HG03095 (cell line): ENCODE measurements around the gene KCNE1.
"Not testable (repeated sequence)": the region's sequence is repeated elsewhere in the genome, so short reads cannot be mapped to it uniquely, and the experiment has no call there.

Source experiments
- ATAC-seq: cut with Tn5 transposase; IDR thresholded peaks from one replicate; pipeline ENCODE4 v1.9.1; 2021; ENCODE audit warnings: moderate library complexity; ENCODE audit not compliant: unreplicated experiment

Gene KCNE1

DNA sequence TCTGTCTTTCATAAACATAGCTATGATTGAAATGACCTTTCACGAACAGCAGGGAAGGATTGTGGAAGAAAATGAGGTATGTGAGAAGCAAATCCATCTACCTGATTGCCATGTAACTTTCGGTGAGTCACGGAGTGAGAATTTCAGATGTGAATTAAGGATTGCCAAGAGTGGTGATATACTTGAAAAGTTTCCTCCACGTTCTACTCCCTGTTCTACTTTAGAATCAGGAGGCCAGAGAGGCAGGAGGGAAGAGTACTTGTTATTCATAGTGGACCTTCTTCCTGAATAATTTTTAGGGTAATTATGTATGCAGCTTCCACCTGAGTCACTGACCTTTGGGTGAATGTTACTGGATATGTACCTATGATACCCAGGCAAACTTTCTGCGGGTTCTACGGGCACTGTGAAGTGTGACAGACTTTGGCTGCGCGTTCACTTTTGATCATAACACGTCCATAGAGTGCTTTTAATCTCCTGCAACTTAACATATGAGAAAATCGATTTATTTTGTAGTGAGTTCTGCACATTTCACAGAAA lies 2.6 kb upstream of the KCNE1 start:
- ATAC-seq: no peak

DNA sequence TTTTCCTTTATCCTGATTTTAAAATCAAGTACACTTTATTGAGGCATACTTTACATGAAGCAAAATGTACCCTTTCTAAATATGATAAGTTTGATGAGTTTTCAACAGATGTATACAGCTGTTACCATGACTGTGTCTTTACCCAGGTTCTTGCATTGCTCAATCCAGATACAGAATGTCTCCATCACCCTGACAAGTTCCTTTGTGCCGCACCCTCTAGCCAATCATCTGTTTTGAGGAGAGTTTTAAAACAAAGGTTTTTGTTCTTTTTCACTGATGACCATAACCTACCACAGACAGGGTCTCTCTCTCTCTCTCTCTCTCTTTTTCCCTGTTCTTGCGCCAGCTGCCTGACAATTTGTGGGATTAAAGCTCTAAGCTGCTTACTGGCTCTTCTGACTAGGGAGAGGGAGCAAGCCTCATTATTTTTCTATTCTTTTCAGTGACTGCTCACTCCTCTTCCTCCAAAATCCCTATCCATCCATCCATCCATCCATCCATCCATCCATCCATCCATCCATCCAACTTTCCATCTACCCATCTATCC lies 1.2 kb upstream of the KCNE1 start:
- no peak for ATAC-seq

DNA sequence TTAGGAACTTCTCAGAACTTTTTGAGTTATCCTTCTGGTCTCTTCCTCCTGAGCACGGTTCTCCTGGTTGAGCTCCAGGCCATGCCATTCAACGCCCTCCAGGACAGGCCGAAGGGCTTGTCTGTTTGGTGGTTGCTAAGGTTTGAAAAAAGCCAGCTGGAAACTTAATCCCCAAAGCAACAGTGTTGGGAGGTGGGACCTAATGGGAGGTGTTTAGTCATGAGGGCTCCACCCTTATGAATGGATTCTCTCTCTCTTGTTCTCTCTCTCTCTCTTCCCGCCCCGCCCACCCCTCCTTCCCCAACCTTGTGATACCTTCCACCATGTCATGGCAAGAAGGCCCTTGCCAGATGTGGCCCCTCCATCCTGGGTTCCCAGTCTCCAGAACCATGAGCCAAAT lies 829 bp downstream of the KCNE1 start:
- no peak for ATAC-seq

DNA sequence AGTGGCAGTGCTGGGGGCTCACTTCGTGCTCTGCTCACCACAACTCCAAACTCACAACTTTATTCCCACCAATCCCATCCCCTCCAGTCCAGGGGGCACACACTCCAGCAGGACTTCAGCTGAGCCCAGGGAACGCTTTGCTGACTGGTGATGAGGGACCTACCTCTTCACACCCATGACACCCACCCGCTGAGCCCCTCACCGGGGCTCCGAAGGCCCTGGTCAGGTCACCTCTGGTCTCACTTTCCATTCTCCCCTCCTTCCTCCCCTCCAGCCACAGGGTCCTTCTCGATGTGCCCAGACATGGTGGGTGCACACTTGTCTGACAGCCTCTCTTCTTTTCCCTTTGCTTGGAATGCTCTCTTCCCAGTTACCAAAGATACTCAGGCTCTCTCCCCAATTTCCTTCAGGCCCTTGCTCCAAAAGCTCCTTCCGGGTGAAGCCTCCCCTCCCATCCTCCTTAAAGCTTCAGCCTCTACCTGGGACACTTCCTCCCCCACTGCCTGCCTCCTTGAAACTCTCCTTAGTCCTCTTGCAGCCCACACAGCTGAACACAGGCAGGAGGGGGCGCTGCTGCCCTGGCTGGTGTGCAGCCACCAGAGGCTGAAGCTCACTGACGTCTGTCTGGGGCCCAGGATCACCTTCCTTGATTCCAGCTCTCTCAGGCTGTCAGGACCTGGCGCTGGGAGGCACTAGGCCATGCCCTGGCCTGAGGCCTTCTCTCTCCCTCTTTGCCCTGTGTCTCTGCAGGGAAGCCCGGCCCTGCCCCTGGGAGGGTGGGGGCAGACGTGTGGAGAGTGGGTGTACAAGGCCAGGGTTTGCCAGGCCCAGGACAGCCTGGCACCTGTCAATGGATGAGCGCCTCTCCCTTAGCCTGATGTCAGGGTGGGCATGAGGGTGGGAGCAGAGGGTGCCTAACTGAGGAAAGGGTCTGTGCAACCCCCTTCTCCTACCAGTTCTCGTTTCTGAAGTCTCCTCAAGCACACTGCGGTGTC lies 1.6 kb downstream of the KCNE1 start:
- peak; percentile 58 for ATAC-seq

DNA sequence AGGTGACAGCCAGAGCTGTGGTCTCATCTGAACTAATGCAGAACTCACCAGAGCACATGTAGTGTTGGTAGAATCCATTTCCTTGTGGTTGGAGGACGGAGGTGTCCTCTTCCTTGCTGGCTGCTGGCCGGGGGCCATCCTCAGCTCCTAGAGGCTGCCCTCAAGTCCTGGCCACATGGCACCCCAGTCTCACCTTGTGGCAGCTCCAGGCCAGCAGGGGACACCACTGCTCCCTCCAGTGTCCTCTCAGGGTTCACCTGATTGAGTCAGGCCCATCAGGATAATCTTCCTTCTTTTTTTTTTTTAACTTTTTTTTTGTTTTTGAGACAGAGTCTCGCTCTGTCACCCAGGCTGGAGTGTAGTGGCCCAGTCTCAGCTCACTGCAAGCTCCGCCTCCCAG lies 2.9 kb downstream of the KCNE1 start:
- no peak for ATAC-seq

DNA sequence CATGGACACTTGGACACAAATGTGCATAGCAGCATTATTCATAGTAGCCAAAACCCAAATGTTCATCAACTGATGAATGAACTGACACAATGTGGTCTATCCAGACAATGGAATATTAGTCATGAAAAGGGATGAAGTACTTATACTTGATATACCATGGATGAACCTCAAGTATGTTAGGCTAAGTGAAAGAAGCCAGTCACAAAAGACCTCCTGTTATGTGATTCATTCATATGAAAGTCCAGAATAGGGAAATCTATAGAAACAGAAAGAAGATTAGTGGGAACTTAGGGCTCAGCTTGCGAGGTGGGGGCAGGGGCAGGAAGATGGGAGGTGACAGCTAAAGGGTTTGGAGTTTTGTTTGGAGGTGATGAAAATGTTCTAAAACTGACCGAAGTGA lies 7.4 kb downstream of the KCNE1 start:
- ATAC-seq: no peak

DNA sequence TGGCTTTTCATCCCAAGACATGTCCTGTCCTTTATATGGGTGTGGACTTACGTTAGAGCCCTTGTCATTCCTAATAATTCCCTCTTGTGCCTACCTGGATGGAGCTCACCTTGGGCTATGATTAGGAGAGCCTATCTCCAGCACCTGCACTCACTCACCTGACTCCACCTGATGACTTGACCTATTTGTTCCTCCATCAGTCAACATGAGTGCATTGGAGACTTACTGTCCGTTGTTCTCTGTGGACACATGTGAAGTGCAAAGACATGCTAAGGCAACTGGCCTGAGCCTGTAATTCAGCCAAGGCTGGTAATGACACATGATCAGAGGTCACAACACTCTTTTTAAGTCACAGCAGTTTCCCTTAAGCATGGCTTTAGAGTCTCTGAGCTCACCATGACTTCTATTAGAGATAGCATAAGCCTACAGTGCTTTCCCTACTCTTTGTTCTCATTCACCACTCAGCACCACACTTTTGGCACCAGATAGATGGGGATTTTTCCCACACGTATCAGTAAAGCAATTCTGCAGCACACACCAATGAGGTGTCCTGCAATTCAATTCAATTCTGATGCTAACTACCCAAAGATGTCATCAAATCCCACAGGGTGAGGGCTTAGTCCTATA lies 9.4 kb downstream of the KCNE1 start:
- ATAC-seq: no peak

DNA sequence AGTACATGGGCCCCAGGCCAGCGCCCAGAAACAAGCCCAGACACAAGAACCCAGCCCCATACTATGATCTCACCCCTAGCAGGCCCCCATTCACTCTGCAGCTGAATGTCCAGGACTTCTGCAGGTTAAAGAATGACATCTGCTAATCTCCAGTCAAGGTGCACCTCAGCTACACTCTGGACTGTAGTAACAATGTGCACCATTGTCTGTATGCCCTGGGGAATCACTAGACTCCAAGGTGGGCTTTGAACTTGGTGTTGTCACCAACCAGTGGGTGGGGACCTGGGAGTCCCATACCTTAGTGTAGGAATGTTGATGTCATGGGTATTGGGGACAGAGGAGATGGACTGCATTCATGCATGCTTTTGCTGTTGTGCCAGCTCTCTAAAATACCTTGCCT lies 10.3 kb downstream of the KCNE1 start:
- no peak for ATAC-seq

DNA sequence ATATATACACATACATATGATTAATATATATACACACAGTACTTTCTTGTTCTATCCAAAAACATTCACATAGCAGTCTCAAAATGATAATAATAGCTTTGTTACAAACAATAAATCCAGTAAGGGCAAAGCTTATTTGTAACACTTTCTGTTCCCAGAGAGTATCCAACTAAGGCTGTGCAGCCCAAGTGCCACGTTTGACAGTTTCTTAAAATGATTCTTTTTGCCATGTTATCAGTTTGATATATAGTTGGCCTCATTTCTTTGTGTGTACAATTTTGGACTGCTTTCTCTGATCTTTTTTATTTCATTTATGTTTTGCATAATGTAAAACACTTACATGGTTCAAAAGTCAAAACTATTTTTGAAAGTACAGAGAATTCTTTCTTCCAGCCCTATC lies 11.8 kb downstream of the KCNE1 start:
- no peak for ATAC-seq

DNA sequence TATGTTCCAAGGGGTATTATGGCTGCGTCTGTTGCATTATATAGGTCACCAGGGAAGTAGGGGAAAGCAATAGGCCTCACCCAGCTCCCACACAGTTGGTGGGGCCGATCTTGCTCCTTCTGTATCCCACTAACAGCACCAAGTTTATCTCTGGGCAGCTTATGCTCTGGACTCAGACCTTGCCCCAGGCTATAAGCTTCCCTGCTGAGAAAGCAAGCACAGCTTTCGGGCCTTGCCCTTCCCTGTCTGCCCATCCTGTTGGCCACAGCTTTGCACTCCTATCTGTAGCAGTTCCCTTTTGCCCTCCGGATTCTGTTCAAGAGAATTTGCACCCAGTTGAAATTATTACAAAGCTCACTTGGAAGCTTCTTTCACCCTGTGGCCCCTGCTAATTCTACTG lies 12.9 kb downstream of the KCNE1 start:
- no peak for ATAC-seq

DNA sequence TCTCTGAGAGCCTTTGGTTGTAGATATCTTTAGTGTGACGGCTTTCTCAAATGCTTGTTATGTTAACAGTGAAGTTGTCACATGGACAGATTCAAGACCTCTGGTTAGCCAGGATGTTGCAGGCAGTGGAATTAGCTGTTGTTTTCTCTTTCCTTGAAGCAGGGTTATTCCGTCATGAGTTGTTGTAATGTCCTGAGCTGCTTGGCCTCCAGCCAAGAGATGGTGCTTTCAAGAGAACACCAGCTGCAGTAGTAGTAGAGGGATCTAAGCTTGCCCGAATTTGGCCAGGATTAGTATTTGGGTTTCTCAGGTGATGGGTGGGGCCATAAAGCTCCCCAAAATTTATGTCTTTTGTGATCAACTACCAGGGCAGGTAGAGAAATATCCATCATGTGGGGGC lies 13.4 kb downstream of the KCNE1 start:
- ATAC-seq: no peak

DNA sequence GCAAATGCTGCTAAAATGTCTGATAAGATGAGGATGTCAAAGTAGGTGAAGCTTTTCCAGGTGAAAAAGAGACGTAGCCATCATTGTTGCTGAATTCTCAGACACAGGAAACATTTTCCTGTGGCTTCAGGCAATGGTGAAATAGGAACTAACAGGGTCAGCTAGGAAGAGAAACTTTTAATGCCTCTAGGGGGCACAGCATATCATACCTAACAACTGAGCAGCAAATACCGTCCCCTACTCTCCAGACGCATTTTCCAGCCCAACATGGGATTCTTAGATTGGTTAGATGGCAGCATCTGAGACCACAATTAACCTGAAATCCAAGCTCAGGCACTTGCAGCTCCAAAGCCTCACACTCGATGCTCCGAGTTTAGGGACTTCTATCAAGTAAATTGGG lies 28.2 kb downstream of the KCNE1 start:
- not testable (repeated sequence) for ATAC-seq

DNA sequence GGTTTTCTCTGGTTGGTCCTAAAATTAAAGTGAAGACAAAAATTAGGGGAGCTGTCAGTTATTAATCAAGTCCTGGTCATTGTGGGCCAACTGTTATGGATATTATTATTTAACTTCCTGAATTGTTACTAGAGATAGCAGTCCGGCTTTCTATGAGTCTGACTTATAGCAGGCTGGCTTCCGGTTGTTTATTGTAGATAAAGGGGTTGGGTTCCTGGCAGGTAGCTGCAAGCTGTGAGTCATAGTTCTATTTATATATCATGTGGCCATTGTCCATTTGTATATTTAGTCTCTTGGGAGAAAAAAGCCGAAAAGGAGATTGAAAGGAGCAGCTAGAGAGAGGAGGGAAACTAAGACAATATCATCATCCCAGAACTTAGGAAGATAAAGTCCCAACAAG lies 28.6 kb downstream of the KCNE1 start:
- ATAC-seq: not testable (repeated sequence)

DNA sequence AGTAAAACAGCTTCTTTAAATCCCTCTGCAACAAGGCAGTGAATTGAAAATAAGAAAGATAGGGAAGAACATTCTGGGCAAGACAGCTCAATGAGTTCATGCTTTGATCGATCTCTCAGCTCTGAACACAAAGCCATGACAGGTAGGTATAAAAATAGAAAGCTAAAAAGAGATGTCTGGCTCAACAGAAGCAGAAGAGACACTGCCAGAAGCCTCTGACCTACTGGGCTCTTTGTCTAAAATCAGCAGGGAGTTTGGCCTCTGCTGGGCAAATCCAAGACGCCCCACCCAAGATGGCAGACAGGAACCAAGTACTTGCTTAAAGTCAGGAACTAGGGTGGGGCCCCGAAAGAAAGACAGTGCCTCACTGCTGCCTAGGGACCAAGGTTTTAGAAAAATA lies 44.7 kb downstream of the KCNE1 start:
- not testable (repeated sequence) for ATAC-seq

DNA sequence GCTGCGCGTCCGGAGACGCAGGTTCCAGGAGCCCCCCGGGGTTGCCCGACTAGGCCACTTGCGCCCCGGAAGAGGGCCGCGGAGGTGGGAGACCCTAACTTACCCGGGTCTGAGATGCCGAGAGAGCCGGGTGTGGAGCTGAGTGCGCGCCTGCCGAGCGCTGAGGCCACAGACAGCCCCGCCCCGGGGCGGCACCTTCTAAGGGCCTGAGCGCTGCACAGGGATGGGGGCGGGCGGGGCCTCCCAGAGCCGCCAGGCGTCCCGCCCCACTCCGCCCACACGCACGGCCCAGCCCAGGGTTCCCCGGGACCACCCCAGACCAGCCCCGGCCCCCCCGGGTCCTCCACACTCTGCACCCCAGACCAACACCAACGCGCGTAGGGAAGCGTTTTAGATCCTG lies 52.6 kb downstream of the KCNE1 start:
- ATAC-seq: not testable (repeated sequence)

DNA sequence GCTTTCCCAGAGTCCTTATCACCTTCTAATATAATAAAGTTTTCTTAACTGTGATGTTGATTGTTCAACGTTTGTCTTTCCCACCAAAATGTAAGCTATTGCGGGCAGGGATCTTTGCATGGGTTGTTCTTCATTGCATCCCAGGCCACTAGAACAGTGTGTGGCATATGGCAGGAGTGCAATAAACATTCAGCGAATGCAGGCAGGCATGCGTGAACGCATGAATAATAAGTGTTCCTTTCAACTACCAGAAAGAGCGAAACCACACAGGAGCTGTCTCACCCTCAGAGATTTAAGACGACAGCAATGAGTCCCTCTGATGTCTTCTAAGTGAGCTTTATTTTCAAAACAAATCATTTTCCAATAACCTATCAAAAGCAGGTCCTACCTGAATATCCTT lies 53.7 kb downstream of the KCNE1 start:
- ATAC-seq: not testable (repeated sequence)

DNA sequence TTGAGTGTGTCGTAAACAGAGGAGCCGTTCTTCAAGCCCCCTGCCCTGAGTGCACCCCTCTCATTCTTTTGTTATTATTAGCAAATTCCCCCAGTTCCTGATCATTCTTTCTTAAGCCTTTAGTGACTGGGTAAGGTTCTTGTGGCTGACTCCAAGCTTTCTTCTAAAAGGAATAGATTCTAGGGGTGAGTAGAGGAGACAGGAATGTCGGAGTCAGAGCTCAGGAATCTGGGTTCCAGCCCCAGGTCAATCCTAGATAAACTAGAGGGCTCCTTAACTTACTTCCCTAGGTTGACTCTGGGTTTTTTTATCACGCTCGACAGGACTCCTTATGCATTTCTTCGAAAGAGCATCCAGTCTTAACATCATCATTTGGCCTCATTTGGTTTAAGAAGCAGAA lies 55.8 kb downstream of the KCNE1 start:
- not testable (repeated sequence) for ATAC-seq

DNA sequence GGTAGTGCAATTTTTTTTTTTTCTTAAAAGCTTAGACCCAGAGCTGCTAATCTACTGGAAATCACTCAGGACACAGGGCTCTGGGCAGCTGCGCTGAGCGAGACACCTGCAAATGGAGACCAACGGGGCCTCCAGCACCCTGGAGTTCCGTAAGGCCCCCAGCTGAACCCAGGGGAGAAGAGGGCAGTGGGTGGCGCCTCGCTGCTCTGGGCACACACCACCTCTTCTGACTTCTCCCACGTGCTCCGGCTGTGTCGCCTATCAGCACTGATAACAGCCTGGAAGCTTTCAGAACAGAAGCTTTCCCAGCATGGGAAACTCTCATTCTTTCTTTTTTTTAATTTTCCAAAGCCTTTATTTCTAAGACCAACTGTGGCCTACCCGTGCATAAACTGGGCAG lies 56.4 kb downstream of the KCNE1 start:
- not testable (repeated sequence) for ATAC-seq

DNA sequence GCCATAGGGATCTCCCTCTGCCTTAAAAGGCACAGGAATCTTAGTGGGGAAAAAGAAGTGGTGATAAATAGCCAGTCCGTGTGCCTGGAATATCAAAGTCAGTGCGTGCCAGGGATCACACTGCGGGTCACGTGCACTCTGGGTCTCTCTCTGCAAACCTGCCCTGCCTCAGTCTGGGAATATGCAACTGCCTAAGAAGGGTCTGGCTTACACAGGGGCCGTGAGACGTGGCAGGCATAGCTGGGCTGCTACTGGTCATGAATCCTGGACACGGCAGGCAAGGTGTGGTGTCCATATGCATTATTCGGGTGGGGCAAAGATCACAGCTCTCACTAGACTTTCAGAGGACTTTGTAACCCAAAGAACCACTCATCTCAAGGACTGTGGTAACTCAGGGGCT lies 65.0 kb downstream of the KCNE1 start:
- not testable (repeated sequence) for ATAC-seq

DNA sequence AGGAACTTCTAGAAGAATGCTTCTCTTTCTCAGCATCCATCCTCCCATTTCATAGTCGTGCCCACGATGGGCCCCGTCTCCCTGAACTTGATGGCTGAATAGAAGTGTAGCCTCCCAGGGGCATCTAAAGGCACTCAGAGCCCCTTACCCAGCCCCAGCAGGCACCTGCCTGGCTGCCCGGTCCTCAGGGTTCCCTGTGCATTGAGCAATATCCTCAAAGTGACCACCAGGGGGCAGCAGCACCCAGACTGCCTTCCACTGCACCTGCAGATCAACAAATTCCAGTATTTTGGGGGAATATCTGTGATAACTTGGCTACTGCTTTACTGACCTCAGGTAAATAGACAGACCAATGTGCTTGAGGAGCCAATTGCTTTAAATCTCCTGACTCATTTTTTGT lies 68.5 kb downstream of the KCNE1 start:
- ATAC-seq: not testable (repeated sequence)

DNA sequence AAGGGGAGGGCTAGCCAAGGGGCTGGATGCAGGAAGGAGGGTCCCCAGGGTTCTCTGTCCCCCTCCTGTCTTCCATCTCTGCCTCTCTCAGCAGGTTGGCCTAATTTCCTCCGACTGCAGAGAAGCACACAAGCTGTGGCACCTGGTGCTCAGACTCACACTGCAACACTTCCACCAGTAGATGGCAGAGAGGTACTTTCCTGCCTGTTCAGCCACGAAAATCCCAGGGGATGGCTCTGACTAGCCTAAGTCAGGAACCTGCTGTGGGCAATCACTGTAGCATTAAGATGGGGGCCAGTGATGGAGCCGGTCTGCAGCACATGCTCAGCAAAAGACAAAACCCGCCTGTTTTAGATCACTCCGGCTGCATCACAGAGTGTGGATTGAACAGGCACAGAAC lies 82.3 kb downstream of the KCNE1 start:
- not testable (repeated sequence) for ATAC-seq

DNA sequence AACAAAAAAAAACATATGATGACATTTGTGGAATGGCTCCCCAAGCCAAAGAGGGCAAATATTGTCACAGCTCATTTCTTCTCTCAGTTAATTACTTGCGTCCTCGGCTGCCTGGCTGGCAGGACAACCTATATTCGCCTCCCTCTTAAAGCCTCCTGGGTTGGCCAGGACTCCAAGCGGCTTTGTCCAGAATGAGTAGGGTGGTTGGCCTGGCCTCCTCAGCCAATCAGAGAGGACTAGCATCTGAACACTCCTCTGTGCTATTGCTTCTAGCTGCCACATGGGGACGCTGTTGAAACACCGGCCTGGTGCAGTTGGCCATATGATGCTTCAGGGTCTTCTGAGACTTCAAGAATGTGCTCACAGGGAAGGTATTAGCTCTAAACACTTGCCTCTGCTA lies 83.6 kb downstream of the KCNE1 start:
- ATAC-seq: not testable (repeated sequence)
